H1 (cell line): ENCODE results near the gene PBX3. TPM values are rescaled to one million over a fixed set of nuclear protein-coding genes. Genes with fewer than 3 reads are reported as not detected.

Experiments
- CTCF ChIA-PET: fragments of 300-600 bp; sonication (Branson Sonifier 250); formaldehyde crosslinking; loops from one replicate; lab custom pipeline; 2021; ENCODE audit not compliant: partially characterized antibody; lab: Charles Lee
- POLR2A ChIA-PET: fragments of 300-600 bp; sonication (Branson Sonifier 250); formaldehyde crosslinking; loops from one replicate; lab custom pipeline; 2021; ENCODE audit warnings: inconsistent platforms; ENCODE audit not compliant: partially characterized antibody; lab: Charles Lee
- DNase-seq, 2 experiments: peaks; one replicate each; pipeline versions ENCODE4 v3.0.0 to v3.0.0-alpha.2; 2010 to 2022; ENCODE audit warnings: low spot score in 2 of 2, low read depth in 1 of 2, mixed read lengths in 1 of 2
- FAIRE-seq: peaks from 2 replicates; lab custom pipeline; 2011; peaks lifted over from hg19 to GRCh38; lab: Jason Lieb, UNC
- H2AFZ ChIP-seq: 2 replicates; pipeline ENCODE4 v1.8.1; 2012; ENCODE audit warnings: low read length, inconsistent platforms
- H2AK5ac ChIP-seq: 2 replicates; pipeline ENCODE4 v1.6.1; 2013; ENCODE audit warnings: low read depth, low read length
- H2BK120ac ChIP-seq: replicated peaks from 2 replicates; pipeline ENCODE3; 2013; ENCODE audit warnings: low read depth, low read length, inconsistent platforms
- H2BK12ac ChIP-seq: 2 replicates; pipeline ENCODE4 v1.6.1; 2013; ENCODE audit warnings: low read depth, low read length
- H2BK15ac ChIP-seq: 2 replicates; pipeline ENCODE4 v1.6.1; 2013; ENCODE audit warnings: low read length
- H2BK20ac ChIP-seq: 2 replicates; pipeline ENCODE4 v1.6.1; 2013; ENCODE audit warnings: low read length
- H2BK5ac ChIP-seq: 2 replicates; pipeline ENCODE4 v1.6.1; 2013; ENCODE audit warnings: low read depth, low read length
- H3K14ac ChIP-seq: 2 replicates; pipeline ENCODE4 v1.6.1; 2013; ENCODE audit warnings: inconsistent platforms; ENCODE audit not compliant: insufficient read length
- H3K18ac ChIP-seq: 2 replicates; pipeline ENCODE4 v1.6.1; 2013; ENCODE audit warnings: low read length; ENCODE audit errors: extremely low read depth
- H3K23ac ChIP-seq: 2 replicates; pipeline ENCODE4 v1.6.1; 2013; ENCODE audit warnings: inconsistent platforms; ENCODE audit not compliant: insufficient read length
- H3K23me2 ChIP-seq: 2 replicates; pipeline ENCODE4 v1.6.1; 2013; ENCODE audit warnings: low read depth, low read length
- H3K27ac ChIP-seq: 2 replicates; pipeline ENCODE4 v1.6.1; 2011; ENCODE audit warnings: low read depth, low read length, inconsistent platforms
- H3K27me3 ChIP-seq, 4 experiments: replicated peaks in 1 of 4; 1 replicate in 1 of 4; 2 replicates in 3 of 4; pipeline versions ENCODE4 v1.6.1 to v1.8.1; 2011 to 2013; ENCODE audit warnings: low read length in 3 of 4, mild to moderate bottlenecking in 3 of 4, inconsistent platforms in 2 of 4, mixed read lengths in 2 of 4, moderate library complexity in 1 of 4; ENCODE audit not compliant: control insufficient read depth in 3 of 4, insufficient read depth in 3 of 4; ENCODE audit errors: extremely low read depth in 1 of 4
- H3K36me3 ChIP-seq, 4 experiments: 2 replicates each; pipeline versions ENCODE4 v1.6.1 to v1.8.1; 2011 to 2013; ENCODE audit warnings: mild to moderate bottlenecking in 4 of 4, low read length in 3 of 4, moderate library complexity in 2 of 4, control low read depth in 1 of 4, inconsistent platforms in 1 of 4; ENCODE audit not compliant: insufficient read depth in 4 of 4, control insufficient read depth in 2 of 4
- H3K4ac ChIP-seq: replicated peaks from 2 replicates; pipeline ENCODE3; 2013; ENCODE audit warnings: low read length, low read depth, mixed read lengths, inconsistent platforms; ENCODE audit not compliant: insufficient read length
- H3K4me1 ChIP-seq, 4 experiments: replicated peaks in 1 of 4; 1 replicate in 1 of 4; 2 replicates in 3 of 4; pipeline versions ENCODE4 v1.6.1 to v1.8.1; 2011 to 2013; ENCODE audit warnings: low read length in 3 of 4, inconsistent platforms in 2 of 4, mixed read lengths in 1 of 4; ENCODE audit not compliant: insufficient read depth in 4 of 4, control insufficient read depth in 3 of 4
- H3K4me2 ChIP-seq, 2 experiments: 2 replicates each; pipeline versions ENCODE4 v1.6.1 to v1.8.1; 2011 to 2013; ENCODE audit warnings: low read depth in 2 of 2, low read length in 2 of 2, control low read depth in 1 of 2, inconsistent platforms in 1 of 2, mild to moderate bottlenecking in 1 of 2; ENCODE audit not compliant: insufficient read depth in 1 of 2
- H3K4me3 ChIP-seq, 4 experiments: fragments of 200-600, 300-600 bp in 1 of 4; sonication (generic), shearing (Covaris generic), sonication (Bioruptor Twin) in 1 of 4; 2 replicates each; pipeline versions ENCODE4 v1.5.1 to v1.8.1; 2011 to 2016; ENCODE audit warnings: low read length in 4 of 4, low read depth in 3 of 4, control low read depth in 2 of 4, inconsistent platforms in 2 of 4, mild to moderate bottlenecking in 2 of 4, mixed read lengths in 1 of 4, moderate library complexity in 1 of 4; ENCODE audit not compliant: insufficient read depth in 2 of 4; ENCODE audit errors: extremely low read depth in 1 of 4
- H3K56ac ChIP-seq: replicated peaks from 2 replicates; pipeline ENCODE3; 2013; ENCODE audit warnings: low read depth, mild to moderate bottlenecking, mixed read lengths, low read length, inconsistent platforms; ENCODE audit not compliant: insufficient read length
- H3K79me1 ChIP-seq: 2 replicates; pipeline ENCODE4 v1.6.1; 2013; ENCODE audit warnings: low read depth, low read length, control low read depth
- H3K79me2 ChIP-seq, 2 experiments: 2 replicates each; pipeline versions ENCODE4 v1.6.1 to v1.8.1; 2012 to 2013; ENCODE audit warnings: low read length in 2 of 2, mild to moderate bottlenecking in 2 of 2, inconsistent platforms in 1 of 2; ENCODE audit not compliant: insufficient read depth in 2 of 2, control insufficient read depth in 1 of 2
- H3K9ac ChIP-seq, 4 experiments: replicated peaks in 1 of 4; 1 replicate in 1 of 4; 2 replicates in 3 of 4; pipeline versions ENCODE4 v1.6.1 to v1.8.1; 2011 to 2013; ENCODE audit warnings: low read depth in 3 of 4, low read length in 3 of 4, control low read depth in 2 of 4, mild to moderate bottlenecking in 2 of 4, moderate library complexity in 2 of 4, inconsistent platforms in 1 of 4; ENCODE audit errors: extremely low read depth in 1 of 4
- H3K9me3 ChIP-seq, 2 experiments: 2 replicates each; pipeline versions ENCODE4 v1.6.1 to v1.8.1; 2012 to 2013; ENCODE audit warnings: mild to moderate bottlenecking in 2 of 2, moderate library complexity in 2 of 2, control low read depth in 1 of 2, inconsistent platforms in 1 of 2, low read depth in 1 of 2, low read length in 1 of 2, mixed read lengths in 1 of 2; ENCODE audit not compliant: insufficient read depth in 2 of 2
- H4K20me1 ChIP-seq, 2 experiments: replicated peaks in 1 of 2; 2 replicates each; pipeline versions ENCODE3 to v1.8.1; 2011 to 2013; ENCODE audit warnings: inconsistent platforms in 2 of 2, low read length in 2 of 2, mild to moderate bottlenecking in 1 of 2; ENCODE audit not compliant: insufficient read depth in 2 of 2, control insufficient read depth in 1 of 2
- H4K5ac ChIP-seq: 2 replicates; pipeline ENCODE4 v1.6.1; 2013; ENCODE audit warnings: low read length, low read depth, mixed read lengths, inconsistent platforms; ENCODE audit not compliant: insufficient read length
- H4K8ac ChIP-seq: 2 replicates; pipeline ENCODE4 v1.8.0; 2013; ENCODE audit warnings: mild to moderate bottlenecking, moderate library complexity, low read length, inconsistent platforms; ENCODE audit not compliant: insufficient read depth; ENCODE audit errors: extremely low read depth
- H4K91ac ChIP-seq: replicated peaks from 2 replicates; pipeline ENCODE3; 2013; ENCODE audit warnings: low read length, mixed read lengths, inconsistent platforms; ENCODE audit not compliant: insufficient read length
- EGR1 ChIP-seq: IDR thresholded peaks from 2 replicates; pipeline ENCODE4 v1.6.1; 2011; ENCODE audit warnings: low read depth, low read length, borderline replicate concordance
- KDM1A ChIP-seq: fragments of 200-600, 300-600 bp; sonication (generic); IDR thresholded peaks from 2 replicates; pipeline ENCODE4 v1.7.1; 2016; ENCODE audit warnings: mild to moderate bottlenecking, low read length, borderline replicate concordance
- NRF1 ChIP-seq: IDR thresholded peaks from 2 replicates; pipeline ENCODE4 v1.6.1; 2011; ENCODE audit warnings: mild to moderate bottlenecking, low read depth, low read length, improper control_type of control experiment
- SP1 ChIP-seq: IDR thresholded peaks from 2 replicates; pipeline ENCODE4 v1.6.1; 2011; ENCODE audit warnings: low read depth, low read length
- TBP ChIP-seq: IDR thresholded peaks from 2 replicates; pipeline ENCODE4 v1.6.1; 2011; ENCODE audit warnings: low read depth, low read length, improper control_type of control experiment
- WGBS, 2 experiments: shearing (Covaris generic) in 1 of 2; methylation state at CpG; one replicate each; pipeline versions ENCODE4 v1.1.6 to v1.1.7; 2013 to 2015; ENCODE audit warnings: low lambda C conversion rate in 2 of 2, mixed read lengths in 2 of 2, inconsistent platforms in 1 of 2, low coverage in 1 of 2, missing lambda C conversion rate in 1 of 2; ENCODE audit not compliant: insufficient replicate concordance in 2 of 2, insufficient coverage in 1 of 2, insufficient read length in 1 of 2; ENCODE audit errors: extremely low coverage in 1 of 2, missing lambda C conversion rate in 1 of 2; 5-methylcytosine and 5-hydroxymethylcytosine counted together
- polyA plus RNA-seq, 7 experiments: library from polyadenylated mRNA; depleted of rRNA in 3 of 7; stranded (reverse) in 5 of 7; unstranded in 2 of 7; fragments of >200 nt in 5 of 7; fragments of 200-250 nt in 2 of 7; gene quantifications; 1 replicate in 5 of 7; 2 replicates in 1 of 7; 4 replicates in 1 of 7; pipeline versions ENCODE4 v1.2.1 to v1.2.3, GENCODE V29; 2011 to 2013; ENCODE audit warnings: missing spikeins in 2 of 7, mixed read lengths in 2 of 7
- total RNA-seq: library from RNA; stranded (reverse); fragmentation: NEBNext Ultra II Directional; extraction: Animal tissue kit (Norgen Biotek cat#: 25700); gene quantifications from 2 replicates; pipeline ENCODE4 v1.2.1, GENCODE V29; 2021

Gene PBX3
- total and polyA plus RNA-seq, 2 of the 8 experiments (the other 6 are each of a cell fraction or from before 2014, with no cell fraction given): 22.7 to 44.3 TPM

GRCh38 chr9:125995706-125996105, 248.5 kb downstream of the PBX3 start:
- H3K23ac ChIP-seq: no peak overlapping the region
- no peaks in the 10 kb centered on the region for H3K9me3 ChIP-seq
- no peak overlapping the region for H4K91ac ChIP-seq
- H2AFZ ChIP-seq: no peak overlapping the region; the same call in 1 of the 2 replicates
- no peak overlapping the region for H3K4me2 ChIP-seq
- ChIA-PET POLR2A (no interaction called here), CTCF (interaction anchor here (1.8 kb wide), 1 partner anchor 21 kb away, joined by 4 read pairs; no protein-coding TSS in a partner anchor)
- no peak overlapping the region for H2BK15ac ChIP-seq
- H4K20me1 ChIP-seq: no peaks in the 10 kb centered on the region
- no peak overlapping the region for H3K14ac ChIP-seq
- H4K5ac ChIP-seq: no peak overlapping the region
- H2AK5ac ChIP-seq: no peak overlapping the region
- H3K36me3 ChIP-seq: no peaks in the 10 kb centered on the region
- no peaks in the 10 kb centered on the region for H3K27me3 ChIP-seq
- no peaks in the 10 kb centered on the region for H3K23me2 ChIP-seq
- H3K56ac ChIP-seq: no peak overlapping the region
- WGBS, 2 experiments: 83% methylated on average over 10 of the region's 10 CpGs; no CpG with 5 or more reads in 1 of the 2 experiments
- no peak overlapping the region for H3K4me3 ChIP-seq
- no peak overlapping the region for H2BK120ac ChIP-seq
- H3K27ac ChIP-seq: no peak overlapping the region
- no peak overlapping the region for H2BK12ac ChIP-seq
- H3K79me2 ChIP-seq: no peaks in the 10 kb centered on the region
- no peaks in the 10 kb centered on the region for H3K79me1 ChIP-seq
- FAIRE-seq (no peak), DNase-seq (no peak)
- H3K4me1 ChIP-seq: peaks cover 0 to 4% (median 0%) of the 10 kb centered on the region in 4 experiments; a peak in 2 of 7 replicates
- H4K8ac ChIP-seq: no peak overlapping the region; the same call in 1 of the 2 replicates
- H2BK20ac ChIP-seq: no peak overlapping the region
- no peak overlapping the region for H3K4ac ChIP-seq
- TF ChIP-seq EGR1 (no peak), TBP (no peak), NRF1 (no peak), SP1 (no peak), KDM1A (no peak)
- no peak overlapping the region for H3K18ac ChIP-seq
- H3K9ac ChIP-seq: no peak overlapping the region
- no peak overlapping the region for H2BK5ac ChIP-seq
